NT2/D1 (cell line): Measurements from ENCODE around the gene SIK3.

Source experiments
- SUZ12 ChIP-seq: IDR thresholded peaks from 2 replicates; pipeline ENCODE4 v1.6.1; 2011; ENCODE audit not compliant: insufficient read length, insufficient read depth; ENCODE audit errors: extremely low read depth
- ZNF274 ChIP-seq: IDR thresholded peaks from 2 replicates; pipeline ENCODE4 v1.6.1; 2011; ENCODE audit warnings: mild to moderate bottlenecking, low read depth, low read length

- no peak for TF ChIP-seq ZNF274
- TF ChIP-seq SUZ12: no peak
Measured at GRCh38 chr11:117020869-117021564, 77.2 kb downstream of the SIK3 start.
